ENCODE results near the gene FAM3A.
A peak's percentile ranks its signal among the peaks of the same experiment; 100 is the strongest.

The FAM3A gene

GRCh38 chrX:154534526-154535322 is 18.7 kb upstream of the FAM3A start:
- DNase-seq (ENCODE audit: low read depth in 3 of 3, low spot score in 1 of 3), result peak; percentile 74 to 87 (median 80)

GRCh38 chrX:154532690-154533089 is 16.7 kb upstream of the FAM3A start:
- DNase-seq (ENCODE audit: low read depth in 3 of 3, low spot score in 1 of 3), result no peak

DNA sequence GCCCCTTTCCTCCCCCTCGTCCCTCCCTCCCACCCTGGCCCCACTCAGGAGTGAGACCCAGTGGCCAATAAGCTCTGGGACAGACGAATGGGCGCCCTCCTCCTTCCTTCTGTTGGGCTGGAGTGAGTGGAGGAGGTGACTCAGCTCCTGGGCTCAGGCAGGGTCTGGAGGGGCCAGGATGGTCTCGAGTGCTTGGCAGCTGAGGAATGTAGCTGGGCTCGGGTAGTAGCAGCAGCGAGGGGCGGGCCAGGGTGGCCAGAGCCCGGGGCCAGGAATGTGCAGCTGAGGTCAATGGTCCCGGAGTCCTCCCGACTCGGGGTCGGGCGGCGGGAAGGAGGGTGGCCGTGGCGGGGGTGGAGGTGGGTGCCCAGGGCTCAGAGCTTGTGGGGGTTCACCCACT is 15.6 kb upstream of the FAM3A start:
- DNase-seq (ENCODE audit: low read depth in 3 of 3, low spot score in 1 of 3), result no peak

GRCh38 chrX:154530286-154530685 is 14.3 kb upstream of the FAM3A start:
- DNase-seq (ENCODE audit: low read depth in 3 of 3, low spot score in 1 of 3), result no peak

DNA sequence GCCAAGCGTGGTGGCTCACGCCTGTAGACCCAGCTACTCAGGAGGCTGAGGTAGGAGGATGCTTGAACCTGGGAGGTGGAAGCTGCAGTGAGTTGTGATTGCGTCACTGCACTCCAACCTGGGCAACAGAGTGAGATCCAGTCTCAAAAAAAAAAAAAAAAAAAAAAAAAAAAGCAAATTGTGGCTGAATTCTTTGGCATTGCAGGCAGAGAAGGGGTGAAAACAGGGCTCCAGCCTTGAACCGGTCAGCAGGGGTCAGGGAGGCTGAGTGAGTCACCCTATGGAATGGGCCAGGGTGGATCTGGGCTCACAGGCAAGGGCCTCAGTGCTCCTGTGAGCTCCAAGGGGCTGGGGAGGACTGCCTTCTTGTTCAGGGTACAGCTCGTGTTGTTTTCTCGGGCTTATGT is 13.2 kb upstream of the FAM3A start:
- no peak for DNase-seq (ENCODE audit: low read depth in 3 of 3, low spot score in 1 of 3)

DNA sequence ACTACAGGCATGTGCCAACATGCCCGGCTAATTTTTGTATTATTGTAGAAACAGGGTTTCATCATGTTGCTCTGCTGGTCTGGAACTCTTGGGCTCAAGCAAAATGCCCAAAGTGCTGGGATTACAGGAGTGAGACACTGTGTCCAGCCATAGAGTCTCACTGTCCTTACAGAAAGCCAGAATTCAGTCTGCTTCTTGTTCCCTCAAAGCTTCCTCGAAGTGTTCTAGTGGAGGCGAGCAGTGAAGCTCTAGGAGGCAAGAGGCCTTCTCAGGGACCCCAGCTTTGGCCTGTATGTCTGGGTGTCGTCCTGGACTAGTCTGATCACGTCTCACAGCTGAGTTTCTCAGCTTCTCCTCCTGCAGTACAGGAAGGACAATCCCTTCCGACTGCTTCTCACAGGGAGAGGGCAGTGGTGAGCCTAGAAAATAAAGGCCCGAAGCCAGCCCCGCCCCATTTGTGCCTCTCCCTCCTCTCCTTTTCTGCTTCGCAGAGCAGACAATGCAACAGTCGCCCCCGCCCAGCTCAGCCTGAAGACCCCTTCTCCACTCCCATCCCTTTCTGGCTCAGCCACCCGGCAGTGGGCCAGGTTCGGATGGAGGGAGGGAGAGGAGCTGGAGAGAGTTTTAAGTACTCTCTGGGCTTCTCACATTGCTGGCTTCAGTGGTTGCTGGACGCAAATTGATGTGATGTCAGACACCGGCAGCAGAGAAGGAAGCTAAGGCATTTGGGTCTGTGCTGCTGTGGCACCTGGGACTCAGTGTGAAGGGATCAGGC is 11.1 kb upstream of the FAM3A start:
- peak in 1 of 3 donors; percentile 37 for DNase-seq (ENCODE audit: low read depth in 3 of 3, low spot score in 1 of 3)

DNA sequence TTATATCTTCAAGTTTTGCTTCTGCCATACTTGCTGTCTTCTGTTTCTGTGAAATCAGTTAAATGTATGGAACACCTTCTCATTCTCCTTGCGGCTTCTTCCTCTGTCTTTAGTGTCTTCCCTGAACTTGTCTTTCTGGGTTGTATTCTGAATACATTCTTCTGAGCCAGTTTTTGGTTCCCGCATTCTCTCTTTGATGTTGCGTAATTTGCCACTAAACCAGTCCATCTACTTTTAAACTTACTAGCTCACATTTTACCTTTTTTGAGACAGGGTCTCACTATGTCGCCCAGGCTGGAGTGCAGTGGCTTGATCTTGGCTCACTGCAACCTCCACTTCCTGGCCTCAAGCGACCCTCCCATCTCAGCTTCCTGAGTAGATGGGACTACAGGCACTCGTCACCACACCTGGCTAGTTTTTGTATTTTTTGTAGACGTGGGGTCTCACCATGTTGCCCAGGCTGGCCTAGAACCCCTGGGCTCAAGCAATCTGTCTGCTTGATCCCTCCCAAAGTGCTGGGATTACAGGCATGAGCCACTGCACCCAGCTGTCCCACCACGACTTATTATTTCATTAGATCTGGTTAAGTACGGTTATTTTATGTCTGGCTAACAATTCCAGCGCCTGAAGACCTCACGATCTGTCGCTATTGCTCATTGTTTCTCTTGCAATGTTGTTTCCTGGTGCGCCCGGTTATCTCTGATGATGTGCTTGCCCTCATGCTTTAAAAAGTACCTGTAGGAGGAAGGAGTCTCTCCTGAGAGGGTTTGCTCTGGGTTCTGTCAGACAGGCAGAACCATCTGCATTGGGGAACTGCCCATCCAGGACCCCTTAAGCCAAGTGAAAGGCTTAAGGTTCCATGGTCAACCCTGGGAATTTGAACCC is 9.8 kb upstream of the FAM3A start:
- DNase-seq (ENCODE audit: low read depth in 3 of 3, low spot score in 1 of 3), result no peak

DNA sequence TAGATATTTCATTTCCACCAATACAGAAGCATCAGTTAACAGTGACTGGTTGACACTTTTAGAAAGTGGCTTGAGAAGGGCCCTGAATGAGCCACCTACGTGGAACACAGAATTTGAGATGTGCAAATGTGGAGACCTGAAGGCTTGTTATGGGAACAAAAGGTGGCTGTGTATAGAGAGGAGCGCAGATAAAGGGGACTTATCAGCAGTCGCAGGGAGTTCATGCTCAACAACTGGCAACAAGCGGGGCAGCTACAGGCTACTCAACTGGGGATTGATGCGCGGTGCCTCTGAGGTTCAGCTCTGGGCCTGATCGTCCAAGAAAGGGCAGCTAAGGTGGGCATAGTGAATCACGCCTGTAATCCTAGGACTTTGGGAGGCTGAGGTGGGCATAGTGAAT is 3.4 kb upstream of the FAM3A start:
- no peak for DNase-seq (ENCODE audit: low read depth in 3 of 3, low spot score in 1 of 3)

- no peak for DNase-seq (ENCODE audit: low read depth in 3 of 3, low spot score in 1 of 3)
These were observed 1.2 kb upstream of the FAM3A start for GRCh38 chrX:154517101-154517781.

DNA sequence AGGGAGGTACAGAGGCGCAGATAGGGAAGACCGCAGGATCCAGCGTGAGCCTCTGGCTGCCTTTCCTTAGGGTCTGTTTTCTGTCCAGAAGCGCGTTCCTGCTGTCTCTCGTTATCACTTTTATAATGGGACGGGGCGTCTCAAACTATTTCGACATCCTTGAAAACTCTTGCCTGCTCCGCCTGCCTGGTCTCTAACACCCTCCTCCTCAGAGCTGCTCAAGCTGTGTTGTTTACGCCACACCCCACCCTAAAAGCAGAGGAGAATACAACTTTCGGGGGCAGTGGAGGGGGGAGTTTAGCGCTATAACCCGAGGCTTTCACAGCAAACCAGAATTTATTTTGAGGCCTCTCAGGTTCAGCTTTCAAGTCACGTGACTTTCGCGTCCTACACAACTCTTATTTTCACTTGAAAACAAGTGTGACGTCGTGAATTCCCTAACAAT is 646 bp upstream of the FAM3A start:
- DNase-seq (ENCODE audit: low read depth in 3 of 3, low spot score in 1 of 3), result no peak

- DNase-seq (ENCODE audit: low read depth in 3 of 3, low spot score in 1 of 3), result no peak
These were observed 704 bp downstream of the FAM3A start for GRCh38 chrX:154515090-154515965.

DNA sequence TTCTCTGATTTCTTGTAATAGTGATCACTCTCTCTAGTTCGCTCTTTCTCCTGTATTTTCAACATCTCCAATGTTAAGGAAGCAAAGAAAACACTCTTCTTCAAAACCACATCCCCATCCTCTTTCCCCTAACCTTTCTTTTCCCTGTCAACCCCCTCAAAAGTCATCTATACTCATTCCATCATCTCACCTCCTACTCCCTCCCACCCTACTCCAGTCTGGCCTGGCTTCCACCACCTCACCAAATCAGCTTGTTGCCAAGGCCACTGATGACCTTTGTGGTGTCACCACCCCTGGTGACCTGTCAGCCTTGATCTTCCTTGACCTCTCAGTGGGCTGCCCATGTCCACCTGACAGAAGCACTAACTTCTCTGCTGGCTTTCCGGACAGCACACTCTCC is 2.3 kb downstream of the FAM3A start:
- DNase-seq (ENCODE audit: low read depth in 3 of 3, low spot score in 1 of 3), result no peak

DNA sequence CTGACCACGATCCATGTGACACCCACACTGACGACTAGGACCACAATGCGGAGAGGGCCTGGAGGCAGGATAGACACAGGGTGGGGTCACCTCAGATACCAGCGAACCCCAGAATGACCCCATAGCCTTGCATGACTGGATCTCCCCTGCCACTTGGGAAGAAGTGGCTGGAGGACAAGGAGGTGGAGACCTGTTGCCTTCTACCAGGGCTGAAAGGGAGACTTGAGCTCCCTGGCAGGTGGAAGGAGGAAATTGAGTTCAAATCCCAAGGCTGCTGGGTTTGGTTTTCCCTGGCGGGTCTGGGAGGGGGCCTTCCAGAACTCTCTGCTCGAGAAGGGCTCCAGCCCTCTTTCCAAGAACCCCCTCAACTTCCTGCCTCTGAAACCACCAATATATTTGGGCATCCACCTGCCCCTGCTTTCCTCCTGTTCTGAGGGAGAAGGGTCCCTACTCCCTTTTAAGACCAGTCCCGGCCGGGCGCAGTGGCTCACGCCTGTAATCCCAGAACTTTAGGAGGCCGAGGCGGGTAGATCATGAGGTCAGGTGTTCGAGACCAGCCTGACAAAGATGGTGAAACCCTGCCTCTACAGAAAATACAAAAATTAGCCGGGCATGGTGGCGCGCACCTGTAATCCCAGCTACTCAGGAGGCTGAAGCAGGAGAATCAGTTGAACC is 3.0 kb downstream of the FAM3A start:
- DNase-seq (ENCODE audit: low read depth in 3 of 3, low spot score in 1 of 3), result no peak

DNA sequence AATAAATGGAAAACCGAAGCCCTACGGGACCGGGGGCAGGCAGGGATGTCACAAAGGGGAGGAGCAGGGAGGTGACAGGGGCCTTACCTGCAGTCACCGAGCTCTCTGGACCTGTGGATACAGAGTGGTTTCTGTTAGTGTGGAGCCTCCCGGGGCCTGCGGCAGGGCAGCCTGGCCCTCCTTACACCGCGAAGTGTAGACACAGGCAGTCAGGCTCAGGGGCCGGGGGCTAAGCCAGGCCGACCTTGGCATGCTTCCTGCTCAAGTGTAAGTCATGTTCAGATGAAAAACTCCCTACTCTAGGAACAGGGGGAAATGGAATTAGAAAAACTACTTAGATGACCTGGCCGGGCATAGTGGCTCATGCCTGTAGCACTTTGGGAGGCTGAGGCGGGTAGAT is 4.3 kb downstream of the FAM3A start:
- DNase-seq (ENCODE audit: low read depth in 3 of 3, low spot score in 1 of 3), result no peak

GRCh38 chrX:154509455-154509854 is 6.6 kb downstream of the FAM3A start:
- no peak for DNase-seq (ENCODE audit: low read depth in 3 of 3, low spot score in 1 of 3)

- no peak for DNase-seq (ENCODE audit: low read depth in 3 of 3, low spot score in 1 of 3)
These were observed 7.7 kb downstream of the FAM3A start for GRCh38 chrX:154508384-154508745.

DNA sequence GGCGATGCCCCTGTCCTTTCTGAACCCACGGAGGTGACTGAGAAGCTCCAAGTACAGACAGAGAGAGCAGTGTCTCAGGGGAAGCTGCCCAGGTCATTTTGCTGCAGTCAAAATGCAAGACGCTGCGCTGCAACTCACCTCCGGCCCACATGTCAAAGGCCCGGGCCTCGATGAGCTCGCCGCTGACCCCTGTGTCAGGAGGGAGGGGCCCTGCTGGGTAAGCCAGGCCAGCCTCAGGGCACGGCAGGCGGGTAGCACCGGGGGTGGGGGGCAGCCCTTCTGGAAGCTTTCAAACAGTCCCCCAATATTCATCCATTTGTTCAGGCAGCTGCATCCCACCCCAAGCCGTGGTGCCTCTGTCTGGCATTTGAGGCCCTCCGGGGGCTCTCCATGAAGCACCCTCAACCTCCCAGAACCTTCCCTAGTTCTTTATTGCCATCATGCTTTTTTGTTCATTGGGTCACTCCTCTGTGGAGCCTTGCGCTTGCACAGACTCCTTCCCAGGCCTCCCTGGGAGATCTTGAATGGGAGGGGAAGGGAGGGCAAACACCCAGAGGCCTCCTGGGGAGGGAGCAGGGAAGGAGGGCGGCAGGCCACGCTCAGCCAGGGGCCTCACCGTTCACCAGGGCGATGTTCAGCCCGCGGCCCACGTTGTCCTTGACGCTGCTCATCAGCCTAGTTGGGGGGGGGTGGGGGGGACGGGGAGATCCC is 8.2 kb downstream of the FAM3A start:
- DNase-seq (ENCODE audit: low read depth in 3 of 3, low spot score in 1 of 3), result no peak

DNA sequence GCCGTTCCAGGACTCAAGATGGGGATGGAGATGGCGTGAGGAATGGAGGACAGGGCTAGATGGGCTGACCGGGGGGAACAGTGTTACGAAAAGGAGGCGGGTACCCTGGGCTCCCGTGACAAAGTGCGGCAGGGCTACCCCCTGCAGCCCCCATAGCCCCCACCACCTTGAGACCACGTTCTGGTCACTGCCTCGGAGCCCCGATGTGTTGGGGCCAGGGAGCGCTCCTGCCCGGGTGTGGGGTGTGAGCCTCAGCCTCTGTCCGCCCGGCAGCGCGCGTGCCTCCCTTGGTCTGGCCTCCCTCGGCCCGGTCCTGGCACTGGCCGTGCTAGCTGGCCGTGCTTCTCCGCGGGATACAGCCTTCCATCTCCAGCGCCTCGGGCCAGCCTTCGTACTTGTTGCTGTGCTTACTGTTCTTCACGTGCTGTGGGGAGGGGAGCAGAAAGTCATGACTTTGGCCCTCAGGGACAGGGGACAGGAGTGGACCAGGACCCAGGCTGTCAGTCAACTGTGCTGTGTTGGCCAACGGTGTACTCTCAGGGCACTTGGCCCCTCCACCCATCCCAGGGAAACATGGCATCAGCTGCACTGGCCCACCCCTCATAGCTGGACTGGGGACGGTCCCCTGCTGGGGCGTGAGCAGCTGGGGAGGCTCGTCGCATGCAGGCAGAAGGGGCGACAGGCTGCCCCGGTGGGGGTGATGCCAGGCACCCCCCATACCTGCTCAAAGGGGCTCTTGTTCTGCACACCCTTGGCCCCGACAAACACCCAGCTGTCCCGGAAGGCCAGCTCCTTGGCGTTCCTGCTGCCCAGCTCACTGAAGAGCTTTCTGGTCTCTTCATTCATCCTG is 9.3 kb downstream of the FAM3A start:
- no peak for DNase-seq (ENCODE audit: low read depth in 3 of 3, low spot score in 1 of 3)
